HepG2 (cell line): ENCODE measurements around the gene USH2A. TPM values are rescaled to one million over a fixed set of nuclear protein-coding genes. Genes with fewer than 3 reads are reported as not detected.

Experiments
- ATAC-seq: fragments of 200-7000 bp; cut with Tn5 transposase; 3 replicates; pipeline ENCODE4 v1.9.1; 2020; ENCODE audit warnings: mild to moderate bottlenecking, moderate library complexity
- BruUV-seq: library from RNA; stranded (reverse); fragments of 400-500 nt; replicated peaks from 2 replicates; lab custom pipeline; 2021; lab: Mats Ljungman, UMichigan
- CTCF ChIA-PET: fragments of 300-600 bp; formaldehyde crosslinking; extraction: SDS; loops from one replicate; lab custom pipeline; 2021; ENCODE audit warnings: low total read pairs, inconsistent platforms, low intra/inter-chr PET ratio; lab: Yijun Ruan, JAX
- POLR2A ChIA-PET: fragments of 350-600 bp; sonication (Branson Sonifier 250); formaldehyde crosslinking; loops from one replicate; lab custom pipeline; 2020; ENCODE audit warnings: antibody characterized with exemption, inconsistent platforms; lab: Yijun Ruan, JAX
- DNase-seq: peaks from one replicate; pipeline ENCODE4 v3.0.0-alpha.2; 2015; ENCODE audit warnings: low spot score
- FAIRE-seq: peaks from 3 replicates; lab custom pipeline; 2011; peaks lifted over from hg19 to GRCh38; lab: Jason Lieb, UNC
- H2AFZ ChIP-seq: one replicate; pipeline ENCODE4 v1.6.1; 2011; ENCODE audit warnings: low read length, inconsistent platforms
- H3K27ac ChIP-seq: fragments of 300-600 bp; 3 replicates; pipeline ENCODE4 v1.8.0; 2011; ENCODE audit warnings: mixed run types, mild to moderate bottlenecking, mixed read lengths, low read length, inconsistent platforms; ENCODE audit not compliant: insufficient read depth; ENCODE audit errors: extremely low read length
- H3K27me3 ChIP-seq, 2 experiments: fragments of 200-600 bp in 1 of 2; 2 replicates in 1 of 2; 3 replicates in 1 of 2; pipeline versions ENCODE4 v1.6.0 to v1.8.0; 2011; ENCODE audit warnings: low read length in 2 of 2, mild to moderate bottlenecking in 2 of 2, moderate library complexity in 2 of 2, inconsistent platforms in 1 of 2; ENCODE audit not compliant: insufficient read depth in 2 of 2, control insufficient read depth in 1 of 2
- H3K36me3 ChIP-seq, 2 experiments: fragments of 200-600 bp in 1 of 2; replicated peaks in 1 of 2; 2 replicates in 1 of 2; 3 replicates in 1 of 2; pipeline versions ENCODE4 v1.5.1 to v1.8.0; 2011; ENCODE audit warnings: low read length in 2 of 2, inconsistent platforms in 1 of 2; ENCODE audit not compliant: insufficient read depth in 2 of 2, control insufficient read depth in 1 of 2
- H3K4me1 ChIP-seq: 2 replicates; pipeline ENCODE4 v1.5.1; 2012; ENCODE audit warnings: low read length, inconsistent platforms; ENCODE audit not compliant: insufficient read depth
- H3K4me2 ChIP-seq: 2 replicates; pipeline ENCODE4 v1.6.0; 2011; ENCODE audit warnings: low read depth, low read length, inconsistent platforms
- H3K4me3 ChIP-seq, 3 experiments: fragments of 200-600 bp in 1 of 3; sonication (generic), shearing (Covaris generic) in 1 of 3; replicated peaks in 1 of 3; 2 replicates each; pipeline ENCODE4 v1.5.1; 2011 to 2016; ENCODE audit warnings: low read length in 3 of 3, inconsistent platforms in 2 of 3, low read depth in 2 of 3, mild to moderate bottlenecking in 2 of 3, control low read depth in 1 of 3, mixed read lengths in 1 of 3; ENCODE audit not compliant: insufficient read depth in 1 of 3
- H3K79me2 ChIP-seq: one replicate; pipeline ENCODE4 v1.6.1; 2011; ENCODE audit warnings: low read length, inconsistent platforms; ENCODE audit not compliant: insufficient read depth
- H3K9ac ChIP-seq: 2 replicates; pipeline ENCODE4 v1.6.0; 2011; ENCODE audit warnings: mild to moderate bottlenecking, low read depth, low read length, inconsistent platforms; ENCODE audit not compliant: insufficient read depth
- H3K9me3 ChIP-seq: 2 replicates; pipeline ENCODE4 v1.5.1; 2012; ENCODE audit warnings: mild to moderate bottlenecking, low read length
- H4K20me1 ChIP-seq: 2 replicates; pipeline ENCODE4 v1.6.0; 2011; ENCODE audit warnings: inconsistent platforms, mild to moderate bottlenecking, low read length, moderate library complexity; ENCODE audit not compliant: insufficient read depth
- ATF7 ChIP-seq, 2 experiments: fragments of 450-650 bp in 1 of 2; sonication (generic) in 1 of 2; formaldehyde crosslinking in 1 of 2; IDR thresholded peaks; 2 replicates each; pipeline versions ENCODE4 v1.4.0 to v1.6.1; 2016 to 2020; ENCODE audit warnings: antibody characterized with exemption in 1 of 2, mild to moderate bottlenecking in 1 of 2, missing genetic modification reagents in 1 of 2
- BORCS8-MEF2B ChIP-seq: sonication (generic); formaldehyde crosslinking; IDR thresholded peaks from 2 replicates; pipeline ENCODE4 v1.8.0; 2022; ENCODE audit warnings: mild to moderate bottlenecking, missing genetic modification reagents
- CCDC6 ChIP-seq: sonication (generic); formaldehyde crosslinking; IDR thresholded peaks from 2 replicates; pipeline ENCODE4 v1.8.1; 2022; ENCODE audit warnings: mild to moderate bottlenecking, missing genetic modification reagents, moderate library complexity
- CENPT ChIP-seq: sonication (generic); formaldehyde crosslinking; IDR thresholded peaks from 2 replicates; pipeline ENCODE4 v1.8.0; 2022; ENCODE audit warnings: low read depth, mild to moderate bottlenecking, moderate library complexity, missing genetic modification reagents
- DNMT1 ChIP-seq: sonication (generic); formaldehyde crosslinking; IDR thresholded peaks from 2 replicates; pipeline ENCODE4 v1.5.1; 2020; ENCODE audit warnings: mild to moderate bottlenecking, missing genetic modification reagents
- DR1 ChIP-seq: sonication (generic); formaldehyde crosslinking; IDR thresholded peaks from 2 replicates; pipeline ENCODE4 v1.8.0; 2021; ENCODE audit warnings: mild to moderate bottlenecking, missing genetic modification reagents, inconsistent platforms
- HNF4A ChIP-seq: sonication (generic); formaldehyde crosslinking; IDR thresholded peaks from 2 replicates; pipeline ENCODE4 v1.4.0; 2020; ENCODE audit warnings: missing genetic modification reagents
- IKZF1 ChIP-seq: fragments of 450-650 bp; IDR thresholded peaks from 2 replicates; pipeline ENCODE4 v1.7.1; 2016
- KLF12 ChIP-seq: sonication (generic); formaldehyde crosslinking; IDR thresholded peaks from 2 replicates; pipeline ENCODE4 v1.4.0; 2020; ENCODE audit warnings: missing genetic modification reagents, borderline replicate concordance
- NCOA2 ChIP-seq: sonication (generic); formaldehyde crosslinking; IDR thresholded peaks from 2 replicates; pipeline ENCODE4 v1.8.0; 2022; ENCODE audit warnings: inconsistent platforms
- RAD21 ChIP-seq: fragments of 450-650 bp; formaldehyde crosslinking; IDR thresholded peaks from 2 replicates; pipeline ENCODE4 v1.5.0; 2020; ENCODE audit warnings: mild to moderate bottlenecking
- SIX1 ChIP-seq: sonication (generic); formaldehyde crosslinking; IDR thresholded peaks from 2 replicates; pipeline ENCODE4 v1.4.0; 2020; ENCODE audit warnings: missing genetic modification reagents, borderline replicate concordance
- ZBTB1 ChIP-seq: sonication (generic); formaldehyde crosslinking; IDR thresholded peaks from 2 replicates; pipeline ENCODE4 v1.4.0; 2020; ENCODE audit warnings: missing genetic modification reagents, borderline replicate concordance
- ZFP1 ChIP-seq: IDR thresholded peaks from 2 replicates; pipeline ENCODE4 v1.6.1; 2016
- ZHX1 ChIP-seq: sonication (generic); formaldehyde crosslinking; IDR thresholded peaks from 2 replicates; pipeline ENCODE4 v1.8.1; 2022; ENCODE audit warnings: low read depth, mild to moderate bottlenecking, missing genetic modification reagents
- ZKSCAN5 ChIP-seq: sonication (generic); formaldehyde crosslinking; IDR thresholded peaks from 2 replicates; pipeline ENCODE4 v1.5.1; 2020; ENCODE audit warnings: mild to moderate bottlenecking, missing genetic modification reagents
- ZNF256 ChIP-seq: sonication (generic); formaldehyde crosslinking; conservative IDR thresholded peaks from 2 replicates; pipeline ENCODE4 v1.4.0; 2020; ENCODE audit warnings: missing genetic modification reagents
- ZNF550 ChIP-seq: sonication (generic); formaldehyde crosslinking; IDR thresholded peaks from 2 replicates; pipeline ENCODE4 v1.4.0; 2020; ENCODE audit warnings: mild to moderate bottlenecking, missing genetic modification reagents, borderline replicate concordance
- ZNF816 ChIP-seq: sonication (generic); formaldehyde crosslinking; IDR thresholded peaks from 2 replicates; pipeline ENCODE4 v1.8.0; 2022; ENCODE audit warnings: missing genetic modification reagents, mild to moderate bottlenecking, borderline replicate concordance
- WGBS: methylation state at CpG from one replicate; pipeline ENCODE4 v1.1.6; 2017; ENCODE audit warnings: low lambda C conversion rate; 5-methylcytosine and 5-hydroxymethylcytosine counted together
- in situ Hi-C: cut with HindIII; loops from 2 replicates; pipeline ENCODE4 v1.10.0; 2017; ENCODE audit warnings: low pct_unique_long_range_greater_than_20kb; ENCODE audit not compliant: extremely low pct_ligation_motif_present
- intact Hi-C: fragments of 100-400 bp; cut with micrococcal nuclease; formaldehyde crosslinking; loops from one replicate; pipeline ENCODE4 v1.10.0; 2022; ENCODE audit not compliant: unreplicated experiment
- polyA plus RNA-seq, 8 experiments: library from polyadenylated mRNA; depleted of rRNA in 3 of 8; stranded (reverse) in 7 of 8; unstranded in 1 of 8; fragments of >200 nt; fragmentation: Illumina TruSeq in 4 of 8; extraction: Trizol in 4 of 8; gene quantifications; 2 replicates each; pipeline versions ENCODE4 v1.2.1 to v1.2.3, GENCODE V29; 2011 to 2016; ENCODE audit warnings: low read depth in 4 of 8, missing spikeins in 1 of 8, mixed read lengths in 1 of 8; ENCODE audit not compliant: insufficient read depth in 1 of 8
- total RNA-seq, 5 experiments: library from RNA; depleted of rRNA; stranded (reverse); fragments of >200 nt; fragmentation: Illumina TruSeq; extraction: Trizol; gene quantifications; 2 replicates each; pipeline ENCODE4 v1.2.3, GENCODE V29; 2016; ENCODE audit warnings: low read depth in 1 of 5

Gene USH2A
- total and polyA plus RNA-seq, 2 of the 13 experiments (the other 11 are each of a cell fraction or from before 2014, with no cell fraction given) = 0.02 TPM; not detected in 1

GRCh38 chr1:215868500-215868899 lies 554.7 kb downstream of the USH2A start:
- Histone ChIP-seq H3K27me3 (no peaks in the 10 kb centered on the region), H3K79me2 (no peaks in the 10 kb centered on the region), H3K9ac (no peak overlapping the region), H3K4me1 (0 out of 2 replicates have a peak, but pooled peaks cover 6% of the 10 kb centered on the region), H4K20me1 (no peaks in the 10 kb centered on the region), H3K4me2 (no peak overlapping the region), H2AFZ (no peak overlapping the region), H3K36me3 (no peaks in the 10 kb centered on the region), H3K4me3 (no peak overlapping the region), H3K27ac (no peak overlapping the region), H3K9me3 (no peaks in the 10 kb centered on the region)
- ChIA-PET POLR2A (no interaction called here), CTCF (no interaction called here)
- ATAC-seq (no peak), FAIRE-seq (no peak), DNase-seq (no peak)
- in situ Hi-C loops = no loop called here
- no peak for TF ChIP-seq DNMT1 (CRISPR knock-in tag)
- no peak for TF ChIP-seq ZNF816 (CRISPR knock-in tag)
- 0 out of 2 replicates have a peak, but pooled peaks have one; percentile 5 for TF ChIP-seq ATF7 (IDR thresholded peaks at IDR 0.05)
- TF ChIP-seq ATF7 (CRISPR knock-in tag; IDR thresholded peaks at IDR 0.05) = no peak
- BruUV-seq = no TSS peak
- WGBS = 0% methylated on average over 1 of the region's 1 CpG
- intact Hi-C loops = no loop called here

GRCh38 chr1:215865060-215865459 lies 558.2 kb downstream of the USH2A start:
- POLR2A ChIA-PET = no interaction called here
- BruUV-seq = no TSS peak
- FAIRE-seq = no peak
- TF ChIP-seq NCOA2 (CRISPR knock-in tag) (peak; percentile 23; the same call in 1 of the 2 replicates), ZFP1 (CRISPR knock-in tag) (no peak), IKZF1 (no peak), ZBTB1 (CRISPR knock-in tag) (no peak), ZNF256 (no peak), CENPT (CRISPR knock-in tag) (no peak), ZKSCAN5 (CRISPR knock-in tag) (no peak), KLF12 (CRISPR knock-in tag) (no peak), HNF4A (CRISPR knock-in tag) (peak; percentile 57), ZNF550 (CRISPR knock-in tag) (no peak), BORCS8-MEF2B (no peak), CCDC6 (no peak), ZHX1 (CRISPR knock-in tag) (no peak), SIX1 (0 out of 2 replicates have a peak, but pooled peaks have one; percentile 19), DR1 (CRISPR knock-in tag) (no peak), RAD21 (CRISPR knock-in tag) (no peak)

More at GRCh38 chr1:215865060-215865459, 558.2 kb downstream of the USH2A start:
- Histone ChIP-seq H3K4me2 (no peak overlapping the region), H3K4me1 (0 out of 2 replicates have a peak, but pooled peaks cover 6% of the 10 kb centered on the region), H3K9me3 (no peaks in the 10 kb centered on the region), H3K27ac (no peak overlapping the region), H3K79me2 (no peaks in the 10 kb centered on the region), H3K27me3 (no peaks in the 10 kb centered on the region), H3K36me3 (no peaks in the 10 kb centered on the region), H2AFZ (no peak overlapping the region), H4K20me1 (no peaks in the 10 kb centered on the region), H3K4me3 (no peak overlapping the region), H3K9ac (no peak overlapping the region)
- CTCF ChIA-PET = interaction anchor here (0.6 kb wide), 1 partner anchor 146 kb away, joined by 4 read pairs; no protein-coding TSS in a partner anchor
- WGBS = under 1% methylated on average over 3 of the region's 3 CpGs
- in situ Hi-C loops = no loop called here
- intact Hi-C loops = no loop called here
- ATAC-seq (peak; percentile 68), DNase-seq (peak; percentile 44)
